Upper lobe of left lung (tissue), 4 donors: ENCODE data around the gene FBN3.

Source experiments
- EP300 ChIP-seq, 4 donors: sonication (generic); formaldehyde crosslinking; IDR thresholded peaks; one replicate each; pipeline ENCODE4 v1.5.1; 2017; ENCODE audit warnings: antibody characterized with exemption in 4 of 4, control low read depth in 2 of 4
- POLR2A ChIP-seq, 4 donors: fragments of 450-650 bp; IDR thresholded peaks; one replicate each; pipeline ENCODE4 v1.5.1; 2016 to 2017; ENCODE audit warnings: antibody characterized with exemption in 4 of 4, mild to moderate bottlenecking in 2 of 4
- TF ChIP-seq, protein P1 (sequence below), 6 experiments: fragments of 450-650 bp in 4 of 6; fragments of 200-600 bp in 2 of 6; sonication (generic) in 2 of 6; IDR thresholded peaks; one replicate each; pipeline ENCODE4 v1.5.1; 2016 to 2019; ENCODE audit warnings: antibody characterized with exemption in 6 of 6

DNA sequence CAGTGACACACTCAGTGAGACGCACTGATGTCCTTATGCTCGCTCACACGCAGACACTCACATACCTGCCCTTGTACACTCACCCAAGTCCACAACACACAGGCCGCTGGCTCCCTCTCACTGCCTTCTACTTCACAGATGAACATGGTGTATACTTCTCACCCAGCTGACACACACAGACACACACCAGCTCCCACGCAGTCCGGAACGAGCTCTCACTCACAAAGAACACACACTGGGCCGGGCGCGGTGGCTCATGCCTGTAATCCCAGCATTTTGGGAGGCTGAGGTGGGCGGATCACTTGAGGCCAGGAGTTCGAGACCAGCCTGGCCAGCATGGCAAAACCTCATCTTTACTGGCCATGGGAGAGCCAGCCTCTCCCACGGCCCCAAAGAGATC is 65.2 kb downstream of the FBN3 start:
- TF ChIP-seq, protein P1, sequence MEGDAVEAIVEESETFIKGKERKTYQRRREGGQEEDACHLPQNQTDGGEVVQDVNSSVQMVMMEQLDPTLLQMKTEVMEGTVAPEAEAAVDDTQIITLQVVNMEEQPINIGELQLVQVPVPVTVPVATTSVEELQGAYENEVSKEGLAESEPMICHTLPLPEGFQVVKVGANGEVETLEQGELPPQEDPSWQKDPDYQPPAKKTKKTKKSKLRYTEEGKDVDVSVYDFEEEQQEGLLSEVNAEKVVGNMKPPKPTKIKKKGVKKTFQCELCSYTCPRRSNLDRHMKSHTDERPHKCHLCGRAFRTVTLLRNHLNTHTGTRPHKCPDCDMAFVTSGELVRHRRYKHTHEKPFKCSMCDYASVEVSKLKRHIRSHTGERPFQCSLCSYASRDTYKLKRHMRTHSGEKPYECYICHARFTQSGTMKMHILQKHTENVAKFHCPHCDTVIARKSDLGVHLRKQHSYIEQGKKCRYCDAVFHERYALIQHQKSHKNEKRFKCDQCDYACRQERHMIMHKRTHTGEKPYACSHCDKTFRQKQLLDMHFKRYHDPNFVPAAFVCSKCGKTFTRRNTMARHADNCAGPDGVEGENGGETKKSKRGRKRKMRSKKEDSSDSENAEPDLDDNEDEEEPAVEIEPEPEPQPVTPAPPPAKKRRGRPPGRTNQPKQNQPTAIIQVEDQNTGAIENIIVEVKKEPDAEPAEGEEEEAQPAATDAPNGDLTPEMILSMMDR (IDR thresholded peaks at IDR 0.05): no peak
- TF ChIP-seq POLR2A (IDR thresholded peaks at IDR 0.05) (no peak), EP300 (IDR thresholded peaks at IDR 0.05) (no peak)
